HEK293 (cell line): ENCODE measurements around the gene PRICKLE1.

Experiments
- AEBP2 ChIP-seq: fragments of 450-650 bp; formaldehyde crosslinking; IDR thresholded peaks from 2 replicates; pipeline ENCODE4 v1.5.1; 2016; ENCODE audit warnings: missing biosample characterization, missing genetic modification characterization, borderline replicate concordance
- IKZF3 ChIP-seq: fragments of 450-650 bp; IDR thresholded peaks from 2 replicates; pipeline ENCODE4 v1.5.0; 2018; ENCODE audit warnings: missing biosample characterization, mild to moderate bottlenecking, missing genetic modification characterization, moderate library complexity
- INSM2 ChIP-seq: fragments of 450-650 bp; formaldehyde crosslinking; IDR thresholded peaks from 2 replicates; pipeline ENCODE4 v1.5.1; 2016; ENCODE audit warnings: missing biosample characterization, missing genetic modification characterization
- REST ChIP-seq: fragments of 450-650 bp; formaldehyde crosslinking; IDR thresholded peaks from 2 replicates; pipeline ENCODE4 v1.5.1; 2016; ENCODE audit warnings: missing biosample characterization, missing genetic modification characterization
- SALL2 ChIP-seq: fragments of 450-650 bp; formaldehyde crosslinking; IDR thresholded peaks from 2 replicates; pipeline ENCODE4 v1.5.0; 2017; ENCODE audit warnings: missing biosample characterization, mild to moderate bottlenecking, missing genetic modification characterization, borderline replicate concordance
- YY1 ChIP-seq: fragments of 450-650 bp; formaldehyde crosslinking; IDR thresholded peaks from 2 replicates; pipeline ENCODE4 v1.5.1; 2018; ENCODE audit warnings: missing biosample characterization, missing genetic modification characterization
- ZBTB48 ChIP-seq: fragments of 450-650 bp; formaldehyde crosslinking; IDR thresholded peaks from 2 replicates; pipeline ENCODE4 v1.5.1; 2016; ENCODE audit warnings: missing biosample characterization, missing genetic modification characterization
- ZFP3 ChIP-seq: fragments of 450-650 bp; formaldehyde crosslinking; IDR thresholded peaks from 2 replicates; pipeline ENCODE4 v1.5.1; 2016; ENCODE audit warnings: low read depth, missing biosample characterization, missing genetic modification characterization
- ZNF175 ChIP-seq: fragments of 450-650 bp; formaldehyde crosslinking; IDR thresholded peaks from 2 replicates; pipeline ENCODE4 v1.5.1; 2016; ENCODE audit warnings: missing biosample characterization, missing genetic modification characterization
- ZNF211 ChIP-seq: fragments of 450-650 bp; formaldehyde crosslinking; IDR thresholded peaks from 2 replicates; pipeline ENCODE4 v1.5.1; 2016; ENCODE audit warnings: low read depth, missing biosample characterization, missing genetic modification characterization
- ZNF223 ChIP-seq: fragments of 450-650 bp; formaldehyde crosslinking; IDR thresholded peaks from 2 replicates; pipeline ENCODE4 v1.5.1; 2016; ENCODE audit warnings: missing biosample characterization, missing genetic modification characterization
- ZNF292 ChIP-seq: fragments of 450-650 bp; formaldehyde crosslinking; IDR thresholded peaks from 2 replicates; pipeline ENCODE4 v1.5.1; 2016; ENCODE audit warnings: low read depth, missing biosample characterization, missing genetic modification characterization, borderline replicate concordance
- ZNF596 ChIP-seq: fragments of 450-650 bp; IDR thresholded peaks from 2 replicates; pipeline ENCODE4 v1.5.0; 2018; ENCODE audit warnings: missing biosample characterization, mild to moderate bottlenecking, missing genetic modification characterization, moderate library complexity
- ZNF621 ChIP-seq: fragments of 450-650 bp; formaldehyde crosslinking; IDR thresholded peaks from 2 replicates; pipeline ENCODE4 v1.5.1; 2017; ENCODE audit warnings: missing biosample characterization, missing genetic modification characterization
- ZNF792 ChIP-seq: fragments of 450-650 bp; formaldehyde crosslinking; IDR thresholded peaks from 2 replicates; pipeline ENCODE4 v1.5.1; 2016; ENCODE audit warnings: missing biosample characterization, missing genetic modification characterization
- ZSCAN5A ChIP-seq: fragments of 450-650 bp; formaldehyde crosslinking; IDR thresholded peaks from 2 replicates; pipeline ENCODE4 v1.5.1; 2016; ENCODE audit warnings: missing biosample characterization, missing genetic modification characterization
- TF ChIP-seq, protein P1 (sequence below): fragments of 450-650 bp; formaldehyde crosslinking; IDR thresholded peaks from 2 replicates; pipeline ENCODE4 v1.5.1; 2016; ENCODE audit warnings: missing biosample characterization, missing genetic modification characterization
- TF ChIP-seq, protein P2 (sequence below): fragments of 450-650 bp; formaldehyde crosslinking; IDR thresholded peaks from 2 replicates; pipeline ENCODE4 v1.5.1; 2016; ENCODE audit warnings: missing biosample characterization, missing genetic modification characterization
- TF ChIP-seq, protein P3 (sequence below): IDR thresholded peaks from 2 replicates; pipeline ENCODE4 v1.6.1; 2011; ENCODE audit warnings: mild to moderate bottlenecking, low read depth, low read length, borderline replicate concordance
- TF ChIP-seq, protein P4 (sequence below): fragments of 450-650 bp; formaldehyde crosslinking; IDR thresholded peaks from 2 replicates; pipeline ENCODE4 v1.5.1; 2016; ENCODE audit warnings: missing biosample characterization, missing genetic modification characterization

PRICKLE1 gene

GRCh38 chr12:42482748-42483520 is 106.6 kb downstream of the PRICKLE1 start (continued):
- TF ChIP-seq, protein P1, sequence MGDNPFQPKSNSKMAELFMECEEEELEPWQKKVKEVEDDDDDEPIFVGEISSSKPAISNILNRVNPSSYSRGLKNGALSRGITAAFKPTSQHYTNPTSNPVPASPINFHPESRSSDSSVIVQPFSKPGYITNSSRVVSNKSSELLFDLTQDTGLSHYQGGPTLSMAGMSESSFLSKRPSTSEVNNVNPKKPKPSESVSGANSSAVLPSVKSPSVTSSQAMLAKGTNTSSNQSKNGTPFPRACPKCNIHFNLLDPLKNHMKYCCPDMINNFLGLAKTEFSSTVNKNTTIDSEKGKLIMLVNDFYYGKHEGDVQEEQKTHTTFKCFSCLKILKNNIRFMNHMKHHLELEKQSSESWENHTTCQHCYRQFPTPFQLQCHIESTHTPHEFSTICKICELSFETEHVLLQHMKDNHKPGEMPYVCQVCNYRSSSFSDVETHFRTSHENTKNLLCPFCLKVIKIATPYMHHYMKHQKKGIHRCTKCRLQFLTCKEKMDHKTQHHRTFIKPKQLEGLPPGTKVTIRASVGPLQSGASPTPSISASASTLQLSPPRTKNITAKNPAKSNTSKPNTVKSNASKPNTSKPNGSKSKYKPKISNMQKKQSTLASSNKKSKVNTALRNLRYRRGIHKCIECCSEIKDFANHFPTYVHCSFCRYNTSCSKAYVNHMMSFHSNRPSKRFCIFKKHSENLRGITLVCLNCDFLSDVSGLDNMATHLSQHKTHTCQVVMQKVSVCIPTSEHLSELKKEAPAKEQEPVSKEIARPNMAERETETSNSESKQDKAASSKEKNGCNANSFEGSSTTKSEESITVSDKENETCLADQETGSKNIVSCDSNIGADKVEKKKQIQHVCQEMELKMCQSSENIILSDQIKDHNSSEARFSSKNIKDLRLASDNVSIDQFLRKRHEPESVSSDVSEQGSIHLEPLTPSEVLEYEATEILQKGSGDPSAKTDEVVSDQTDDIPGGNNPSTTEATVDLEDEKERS, result no peak
- TF ChIP-seq, protein P2, sequence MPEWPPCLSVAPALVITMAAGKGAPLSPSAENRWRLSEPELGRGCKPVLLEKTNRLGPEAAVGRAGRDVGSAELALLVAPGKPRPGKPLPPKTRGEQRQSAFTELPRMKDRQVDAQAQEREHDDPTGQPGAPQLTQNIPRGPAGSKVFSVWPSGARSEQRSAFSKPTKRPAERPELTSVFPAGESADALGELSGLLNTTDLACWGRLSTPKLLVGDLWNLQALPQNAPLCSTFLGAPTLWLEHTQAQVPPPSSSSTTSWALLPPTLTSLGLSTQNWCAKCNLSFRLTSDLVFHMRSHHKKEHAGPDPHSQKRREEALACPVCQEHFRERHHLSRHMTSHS (tag by site-specific recombination), result no peak
- TF ChIP-seq AEBP2 (tag by site-specific recombination) (no peak), ZNF596 (tag by site-specific recombination) (0 out of 2 replicates have a peak, but pooled peaks have one; percentile 29), ZNF292 (tag by site-specific recombination) (no peak), REST (tag by site-specific recombination) (peak; percentile 49; the same call in 1 of the 2 replicates), ZBTB48 (tag by site-specific recombination) (peak; percentile 77), ZNF792 (no peak), ZNF223 (tag by site-specific recombination) (no peak), ZFP3 (tag by site-specific recombination) (no peak), ZNF175 (no peak), INSM2 (tag by site-specific recombination) (0 out of 2 replicates have a peak, but pooled peaks have one; percentile 13), ZNF621 (tag by site-specific recombination) (no peak), SALL2 (tag by site-specific recombination) (no peak), IKZF3 (tag by site-specific recombination) (no peak), ZSCAN5A (tag by site-specific recombination) (peak; percentile 77; the same call in 1 of the 2 replicates), ZNF211 (tag by site-specific recombination) (no peak), YY1 (tag by site-specific recombination) (0 out of 2 replicates have a peak, but pooled peaks have one; percentile 24)
- TF ChIP-seq, protein P3, sequence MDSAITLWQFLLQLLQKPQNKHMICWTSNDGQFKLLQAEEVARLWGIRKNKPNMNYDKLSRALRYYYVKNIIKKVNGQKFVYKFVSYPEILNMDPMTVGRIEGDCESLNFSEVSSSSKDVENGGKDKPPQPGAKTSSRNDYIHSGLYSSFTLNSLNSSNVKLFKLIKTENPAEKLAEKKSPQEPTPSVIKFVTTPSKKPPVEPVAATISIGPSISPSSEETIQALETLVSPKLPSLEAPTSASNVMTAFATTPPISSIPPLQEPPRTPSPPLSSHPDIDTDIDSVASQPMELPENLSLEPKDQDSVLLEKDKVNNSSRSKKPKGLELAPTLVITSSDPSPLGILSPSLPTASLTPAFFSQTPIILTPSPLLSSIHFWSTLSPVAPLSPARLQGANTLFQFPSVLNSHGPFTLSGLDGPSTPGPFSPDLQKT, result no peak
- TF ChIP-seq, protein P4, sequence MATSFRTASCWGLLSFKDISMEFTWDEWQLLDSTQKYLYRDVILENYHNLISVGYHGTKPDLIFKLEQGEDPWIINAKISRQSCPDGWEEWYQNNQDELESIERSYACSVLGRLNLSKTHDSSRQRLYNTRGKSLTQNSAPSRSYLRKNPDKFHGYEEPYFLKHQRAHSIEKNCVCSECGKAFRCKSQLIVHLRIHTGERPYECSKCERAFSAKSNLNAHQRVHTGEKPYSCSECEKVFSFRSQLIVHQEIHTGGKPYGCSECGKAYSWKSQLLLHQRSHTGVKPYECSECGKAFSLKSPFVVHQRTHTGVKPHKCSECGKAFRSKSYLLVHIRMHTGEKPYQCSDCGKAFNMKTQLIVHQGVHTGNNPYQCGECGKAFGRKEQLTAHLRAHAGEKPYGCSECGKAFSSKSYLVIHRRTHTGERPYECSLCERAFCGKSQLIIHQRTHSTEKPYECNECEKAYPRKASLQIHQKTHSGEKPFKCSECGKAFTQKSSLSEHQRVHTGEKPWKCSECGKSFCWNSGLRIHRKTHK (tag by site-specific recombination), result no peak
